ENCODE measurements around the gene APOBEC3A.

Gene APOBEC3A

DNA sequence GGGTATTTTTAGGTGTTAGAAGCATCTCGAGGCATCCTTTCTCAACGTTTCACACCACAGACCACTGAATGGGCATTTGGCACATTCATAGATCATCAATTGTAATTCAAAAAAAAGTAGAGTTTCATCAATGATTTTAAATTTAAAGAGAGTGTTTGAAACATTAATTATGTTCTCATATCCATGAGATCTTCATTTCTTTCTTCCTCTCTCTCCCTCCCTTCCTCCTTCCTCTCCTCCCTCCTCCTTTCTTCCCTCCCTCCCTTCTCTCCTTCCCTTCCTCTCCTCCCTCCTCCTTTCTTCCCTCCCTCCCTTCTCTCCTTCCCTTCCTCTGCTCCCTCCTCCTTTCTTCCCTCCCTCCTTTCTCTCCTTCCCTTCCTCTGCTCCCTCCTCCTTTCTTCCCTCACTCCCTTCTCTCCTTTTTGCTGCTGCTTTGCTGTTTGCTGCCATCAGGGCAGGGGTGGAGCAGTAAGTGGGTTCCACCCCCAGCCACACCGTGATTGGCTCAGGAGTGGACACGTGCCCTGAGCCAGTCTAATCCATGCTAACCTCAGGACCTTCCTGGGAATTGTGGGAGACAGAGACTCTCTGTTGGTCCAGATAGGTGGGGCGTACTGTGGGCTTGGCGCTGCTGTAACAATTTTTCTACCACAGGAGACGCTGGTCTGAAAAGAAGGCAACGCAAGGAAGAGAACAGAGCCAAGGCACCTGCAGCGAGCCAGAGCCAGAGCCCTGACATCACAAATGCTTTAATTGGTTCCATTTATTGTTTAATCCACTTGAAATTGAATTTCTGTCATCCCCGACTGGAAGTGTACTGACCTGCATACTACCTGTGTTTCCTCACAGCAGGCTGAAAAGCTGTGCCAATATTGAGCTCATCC is 33.7 kb upstream of the APOBEC3A start:
- TF ChIP-seq, protein P1, sequence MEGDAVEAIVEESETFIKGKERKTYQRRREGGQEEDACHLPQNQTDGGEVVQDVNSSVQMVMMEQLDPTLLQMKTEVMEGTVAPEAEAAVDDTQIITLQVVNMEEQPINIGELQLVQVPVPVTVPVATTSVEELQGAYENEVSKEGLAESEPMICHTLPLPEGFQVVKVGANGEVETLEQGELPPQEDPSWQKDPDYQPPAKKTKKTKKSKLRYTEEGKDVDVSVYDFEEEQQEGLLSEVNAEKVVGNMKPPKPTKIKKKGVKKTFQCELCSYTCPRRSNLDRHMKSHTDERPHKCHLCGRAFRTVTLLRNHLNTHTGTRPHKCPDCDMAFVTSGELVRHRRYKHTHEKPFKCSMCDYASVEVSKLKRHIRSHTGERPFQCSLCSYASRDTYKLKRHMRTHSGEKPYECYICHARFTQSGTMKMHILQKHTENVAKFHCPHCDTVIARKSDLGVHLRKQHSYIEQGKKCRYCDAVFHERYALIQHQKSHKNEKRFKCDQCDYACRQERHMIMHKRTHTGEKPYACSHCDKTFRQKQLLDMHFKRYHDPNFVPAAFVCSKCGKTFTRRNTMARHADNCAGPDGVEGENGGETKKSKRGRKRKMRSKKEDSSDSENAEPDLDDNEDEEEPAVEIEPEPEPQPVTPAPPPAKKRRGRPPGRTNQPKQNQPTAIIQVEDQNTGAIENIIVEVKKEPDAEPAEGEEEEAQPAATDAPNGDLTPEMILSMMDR (conservative IDR thresholded peaks at IDR 0.05; ENCODE audit: low read depth, low read length) = peak; percentile 44
- no peak overlapping the region for H3K4me3 ChIP-seq (ENCODE audit: low read depth, low read length)
- DNase-seq (ENCODE audit: low read depth) = peak; percentile 61

DNA sequence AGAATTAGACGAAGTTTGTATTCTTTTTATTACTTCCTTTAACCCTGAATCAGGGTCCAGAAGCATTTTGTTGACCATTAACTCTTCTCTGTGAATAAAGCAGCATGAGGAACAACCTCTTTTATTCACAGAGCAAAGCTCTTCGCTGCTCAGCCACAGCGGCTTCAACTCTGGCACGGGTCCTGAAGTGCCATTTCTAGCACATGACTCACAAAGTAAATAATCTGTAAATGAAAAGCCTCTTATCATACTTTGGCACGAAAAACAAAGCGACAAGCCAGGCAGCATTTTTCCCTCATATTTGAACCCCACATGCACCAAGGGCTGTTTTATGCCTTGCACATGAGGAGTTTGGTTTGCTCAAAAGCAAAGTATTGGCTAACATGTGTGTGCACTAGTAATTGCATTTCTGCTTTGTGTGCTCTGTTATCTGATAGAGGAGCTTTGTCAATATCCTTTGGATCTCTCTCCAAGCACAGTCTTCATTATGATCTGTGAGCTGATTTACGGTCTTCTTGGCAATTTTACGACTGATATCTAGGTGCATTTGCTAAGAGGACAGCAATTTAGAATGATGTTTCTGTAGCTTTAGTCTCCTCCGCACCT is 33.0 kb upstream of the APOBEC3A start:
- H3K4me3 ChIP-seq (ENCODE audit: low read depth, low read length) = no peak overlapping the region
- TF ChIP-seq, protein P1 (conservative IDR thresholded peaks at IDR 0.05; ENCODE audit: low read depth, low read length) = no peak
- peak; percentile 88 for DNase-seq (ENCODE audit: low read depth)

DNA sequence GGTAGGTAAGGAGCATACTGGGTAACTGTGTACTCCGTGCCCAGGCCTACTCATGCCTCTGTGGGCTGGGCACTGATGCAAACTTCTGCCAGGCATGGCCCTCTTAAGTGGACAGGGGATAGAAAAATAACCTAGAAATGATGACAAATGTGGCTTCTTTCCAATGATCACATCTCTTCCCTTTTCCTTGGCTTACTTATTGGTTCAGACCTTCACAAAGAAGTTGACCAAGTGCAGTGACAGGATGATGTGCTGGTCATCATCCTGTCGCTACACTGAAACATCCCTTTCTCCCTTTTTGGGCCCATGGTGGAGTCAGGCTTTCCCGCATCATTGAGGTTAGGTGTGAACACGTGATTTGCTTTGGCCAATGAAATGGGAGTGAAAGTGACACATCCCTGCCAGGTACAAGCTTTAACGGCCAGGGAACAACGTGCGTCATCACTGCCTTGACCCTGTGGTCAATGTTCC is 31.8 kb upstream of the APOBEC3A start:
- H3K4me3 ChIP-seq (ENCODE audit: low read depth, low read length) = no peak overlapping the region
- TF ChIP-seq, protein P1 (conservative IDR thresholded peaks at IDR 0.05; ENCODE audit: low read depth, low read length) = no peak
- no peak for DNase-seq (ENCODE audit: low read depth)

DNA sequence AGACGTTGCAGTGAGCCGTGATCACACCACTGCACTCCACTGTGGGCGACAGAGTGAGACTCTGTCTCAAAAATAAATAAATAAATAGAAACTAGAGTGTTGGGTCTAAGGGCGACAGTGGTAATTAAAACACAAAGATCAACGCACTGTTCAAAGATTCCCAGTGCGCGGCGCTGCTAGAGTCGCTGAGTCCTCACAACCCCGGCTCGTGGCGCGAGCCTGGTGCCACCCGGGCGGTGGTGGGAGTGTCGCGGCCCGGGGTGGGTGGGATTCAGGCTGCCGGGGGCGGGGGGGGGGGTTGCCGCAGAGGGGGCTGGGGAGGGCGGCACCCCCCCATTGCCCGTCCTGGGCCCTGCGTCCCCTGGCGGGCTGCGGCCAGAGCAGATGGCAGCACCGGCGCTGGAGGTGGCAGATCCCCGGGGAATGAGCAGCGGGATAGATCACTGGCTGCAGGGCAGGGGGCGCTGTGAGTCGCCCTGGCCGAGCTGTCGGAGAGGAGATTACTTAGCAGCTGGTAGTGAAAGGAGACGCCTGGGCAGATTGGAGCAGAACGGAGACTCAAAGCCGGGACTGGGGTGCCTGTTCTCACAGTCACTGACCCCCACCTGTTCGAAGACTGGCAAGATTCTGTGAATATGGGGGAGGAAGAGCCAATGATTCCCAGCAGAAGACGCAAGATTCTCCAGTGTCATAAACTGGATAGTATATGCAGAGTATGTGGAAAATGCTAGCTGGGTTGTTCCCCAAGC is 30.2 kb upstream of the APOBEC3A start:
- peak; percentile 56 for DNase-seq (ENCODE audit: low read depth)
- TF ChIP-seq, protein P1 (conservative IDR thresholded peaks at IDR 0.05; ENCODE audit: low read depth, low read length) = peak; percentile 73
- H3K4me3 ChIP-seq (ENCODE audit: low read depth, low read length) = no peak overlapping the region

DNA sequence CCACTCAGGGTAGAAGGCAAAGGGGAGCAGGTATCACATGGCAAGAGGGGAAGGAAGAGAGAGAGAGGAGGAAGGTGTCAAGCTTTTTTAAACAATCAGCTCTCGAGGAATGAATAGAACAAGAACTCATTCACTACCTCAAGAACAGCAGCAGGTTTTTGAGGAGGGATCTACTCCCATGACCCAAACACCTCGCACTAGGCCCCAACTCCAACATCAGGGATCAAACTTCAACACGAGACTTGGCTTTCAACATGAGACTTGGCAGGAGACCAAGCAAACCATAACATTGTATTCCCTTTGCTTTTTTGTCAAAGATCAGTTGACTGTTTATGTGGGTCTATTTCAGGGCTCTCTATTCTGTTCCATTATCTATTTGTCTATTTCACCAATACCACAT is 26.9 kb upstream of the APOBEC3A start:
- no peak overlapping the region for H3K4me3 ChIP-seq (ENCODE audit: low read depth, low read length)
- TF ChIP-seq, protein P1 (conservative IDR thresholded peaks at IDR 0.05; ENCODE audit: low read depth, low read length) = no peak
- DNase-seq (ENCODE audit: low read depth) = no peak

DNA sequence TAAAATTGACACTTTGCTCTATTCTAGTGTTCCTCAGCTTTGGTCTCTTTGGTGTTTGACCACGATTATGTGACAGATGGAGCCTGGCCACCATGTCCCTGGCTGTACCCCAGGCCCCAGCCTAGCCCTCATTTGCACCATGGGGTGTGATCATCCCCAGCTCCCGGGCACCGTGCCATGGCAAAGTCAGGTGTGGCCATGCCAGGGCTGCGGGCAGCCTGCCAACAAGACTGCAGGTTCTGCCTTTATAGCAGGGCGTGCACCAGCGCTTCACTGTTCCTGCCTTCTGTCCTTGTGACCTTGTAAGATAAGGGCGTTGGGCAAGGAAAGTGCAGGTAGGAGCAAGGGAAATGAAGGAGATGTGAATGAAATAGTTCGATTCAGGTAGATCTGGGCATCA is 22.4 kb upstream of the APOBEC3A start:
- TF ChIP-seq, protein P1 (conservative IDR thresholded peaks at IDR 0.05; ENCODE audit: low read depth, low read length) = no peak
- DNase-seq (ENCODE audit: low read depth) = no peak

More for the DNA sequence above, 22.4 kb upstream of the APOBEC3A start:
- no peak overlapping the region for H3K4me3 ChIP-seq (ENCODE audit: low read depth, low read length)
